Activated T-helper 1 cell treated with anti-CD3 and anti-CD28 coated beads, Interleukin-2, amount 50 U/mL, for 16 hours (primary cell): Measurements from ENCODE around the gene MUC12.

ENCODE experiments used
- DNase-seq, 2 donors: peaks; one replicate each; pipeline ENCODE4 v3.0.0-alpha.2; 2020; ENCODE audit warnings: low read depth in 1 of 2, low spot score in 1 of 2

MUC12 gene

DNA sequence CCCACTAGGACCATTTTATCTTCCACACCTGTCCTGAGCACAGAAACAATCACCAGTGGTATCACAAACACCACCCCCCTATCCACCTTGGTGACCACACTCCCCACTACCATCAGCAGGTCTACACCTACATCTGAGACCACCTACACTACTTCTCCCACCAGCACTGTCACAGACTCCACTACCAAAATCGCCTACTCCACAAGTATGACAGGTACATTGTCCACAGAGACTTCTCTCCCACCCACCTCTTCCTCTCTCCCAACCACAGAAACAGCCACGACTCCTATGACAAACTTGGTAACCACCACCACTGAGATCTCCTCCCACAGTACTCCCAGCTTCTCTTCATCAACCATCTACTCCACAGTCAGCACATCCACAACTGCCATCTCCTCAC is 16.7 kb upstream of the MUC12 start:
- DNase-seq = no peak

DNA sequence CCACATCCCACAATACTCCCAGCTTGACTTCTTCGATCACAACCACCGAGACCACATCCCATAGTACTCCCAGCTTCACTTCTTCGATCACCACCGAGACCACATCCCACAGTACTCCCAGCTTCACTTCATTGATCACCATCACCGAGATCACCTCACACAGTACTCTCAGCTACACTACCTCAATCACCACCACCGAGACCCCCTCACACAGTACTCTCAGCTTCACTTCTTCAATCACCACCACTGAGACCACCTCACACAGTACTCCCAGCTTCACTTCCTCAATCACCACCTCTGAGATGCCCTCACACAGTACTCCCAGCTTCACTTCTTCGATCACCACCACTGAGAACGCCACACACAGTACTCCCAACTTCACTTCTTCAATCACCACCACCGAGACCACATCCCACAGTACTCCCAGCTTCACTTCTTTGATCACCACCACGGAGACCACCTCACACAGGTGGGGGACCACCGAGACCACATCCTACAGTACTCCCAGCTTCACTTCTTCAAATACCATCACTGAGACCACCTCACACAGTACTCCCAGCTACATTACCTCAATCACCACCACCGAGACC is 11.4 kb upstream of the MUC12 start:
- no peak for DNase-seq

DNA sequence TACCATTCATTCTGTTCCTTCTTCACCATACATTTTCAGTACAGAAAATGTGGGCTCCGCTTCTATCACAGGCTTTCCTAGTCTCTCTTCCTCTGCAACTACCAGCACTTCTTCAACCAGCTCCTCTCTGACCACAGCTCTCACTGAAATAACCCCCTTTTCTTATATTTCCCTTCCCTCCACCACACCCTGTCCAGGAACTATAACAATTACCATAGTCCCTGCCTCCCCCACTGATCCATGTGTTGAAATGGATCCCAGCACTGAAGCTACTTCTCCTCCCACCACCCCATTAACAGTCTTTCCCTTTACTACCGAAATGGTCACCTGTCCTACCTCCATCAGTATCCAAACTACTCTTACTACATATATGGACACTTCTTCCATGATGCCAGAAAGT is 9.5 kb upstream of the MUC12 start:
- no peak for DNase-seq

DNA sequence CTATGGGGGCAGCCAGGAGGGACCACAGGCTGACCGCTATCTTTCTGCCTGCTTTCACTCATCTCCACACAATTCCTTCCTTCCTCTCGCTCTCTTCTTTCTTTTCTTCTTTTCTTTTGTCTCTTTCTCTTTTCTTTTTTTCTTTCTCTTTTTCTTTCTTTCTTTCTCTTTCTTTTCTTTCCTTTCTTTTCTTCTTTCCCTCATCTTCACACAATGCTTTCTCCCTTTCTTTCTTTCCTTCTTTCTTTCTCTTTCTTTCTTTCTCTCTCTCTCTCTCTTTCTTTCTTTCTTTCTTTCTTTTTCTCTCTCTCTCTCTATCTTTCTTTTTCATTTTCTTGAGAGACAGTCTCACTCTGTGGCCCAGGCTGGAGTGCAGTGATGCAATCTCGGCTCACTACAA is 6.8 kb upstream of the MUC12 start:
- DNase-seq = no peak

DNA sequence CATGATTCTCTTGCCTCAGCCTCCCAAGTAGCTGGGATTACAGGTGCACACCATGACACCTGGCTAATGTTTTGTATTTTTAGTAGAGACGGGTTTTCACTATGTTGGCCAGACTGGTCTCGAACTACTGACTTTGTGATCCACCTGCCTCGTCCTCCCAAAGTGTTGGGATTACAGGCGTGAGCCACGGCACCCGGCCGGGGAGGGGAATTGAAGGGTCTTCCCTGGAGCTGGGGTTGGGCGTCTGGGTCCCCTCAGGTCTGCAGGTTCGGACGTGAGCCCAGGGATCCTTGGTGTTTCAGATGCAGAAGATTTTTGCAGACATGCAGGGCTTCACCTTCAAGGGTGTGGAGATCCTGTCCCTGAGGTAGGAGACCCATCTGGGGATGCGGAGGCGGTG is 6.0 kb upstream of the MUC12 start:
- DNase-seq = no peak

DNA sequence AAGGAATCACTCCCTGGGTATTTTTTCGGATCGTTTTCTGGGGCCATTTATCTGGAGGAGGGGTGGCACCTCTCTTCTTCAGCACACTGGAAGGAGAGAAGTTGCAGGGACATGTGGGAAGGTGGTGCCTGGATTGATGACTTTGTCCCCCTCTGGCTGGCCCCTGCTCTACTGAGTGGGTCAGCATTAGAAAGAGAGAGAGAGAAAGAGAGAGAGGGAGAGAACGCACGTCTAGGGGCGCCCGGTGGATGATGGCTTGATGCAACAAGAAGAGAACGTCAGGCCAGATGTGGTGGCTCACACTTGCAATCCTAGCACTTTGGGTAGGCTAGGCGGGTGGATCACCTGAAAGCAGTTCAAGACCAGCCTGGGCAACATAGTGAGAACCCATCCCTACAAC is 5.5 kb upstream of the MUC12 start:
- no peak for DNase-seq

DNA sequence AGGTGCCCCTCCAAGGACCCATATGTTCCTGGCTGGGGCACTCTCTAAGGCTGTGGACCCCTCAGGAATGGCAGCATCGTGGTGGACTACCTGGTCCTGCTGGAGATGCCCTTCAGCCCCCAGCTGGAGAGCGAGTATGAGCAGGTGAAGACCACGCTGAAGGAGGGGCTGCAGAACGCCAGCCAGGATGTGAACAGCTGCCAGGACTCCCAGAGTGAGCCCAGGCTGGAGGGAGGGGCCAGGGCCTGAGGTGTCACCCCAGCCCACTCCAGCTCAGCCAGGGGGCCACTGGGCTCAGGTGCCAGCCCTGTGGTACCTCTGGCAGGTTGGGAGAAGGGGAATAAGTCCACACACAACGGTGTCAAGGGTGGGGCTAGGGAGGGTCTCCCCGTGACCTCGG is 4.7 kb upstream of the MUC12 start:
- no peak for DNase-seq

DNA sequence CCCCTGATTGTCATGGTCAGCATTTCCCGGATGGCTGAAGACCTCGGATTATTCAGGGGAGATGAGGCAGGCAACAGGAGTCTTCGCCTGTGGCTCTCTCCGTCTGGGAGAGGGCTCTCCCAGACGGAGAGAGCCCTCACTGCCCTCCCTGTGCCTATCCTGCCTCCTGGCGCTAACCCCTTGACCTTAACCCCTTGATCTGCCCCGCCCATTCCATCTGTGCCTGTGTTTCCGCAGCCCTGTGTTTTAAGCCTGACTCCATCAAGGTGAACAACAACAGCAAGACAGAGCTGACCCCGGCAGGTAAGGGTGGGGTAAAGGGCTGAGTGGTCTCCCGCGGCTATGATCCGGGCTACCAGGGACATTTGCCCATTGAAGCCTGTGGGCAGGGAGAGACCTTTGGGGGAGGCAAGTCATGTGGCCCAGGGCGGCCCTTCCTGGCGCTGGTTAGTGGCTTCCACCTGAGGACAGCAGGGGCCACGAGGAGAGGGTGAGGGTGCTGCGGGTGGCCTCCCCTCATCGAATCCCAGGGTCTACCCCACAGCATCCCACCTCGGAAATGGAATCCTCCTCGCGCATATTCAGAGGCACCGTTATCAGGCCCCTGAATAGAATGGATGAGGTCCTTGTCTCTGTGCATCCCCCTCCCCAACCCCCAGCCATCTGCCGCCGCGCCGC is 4.2 kb upstream of the MUC12 start:
- no peak for DNase-seq

DNA sequence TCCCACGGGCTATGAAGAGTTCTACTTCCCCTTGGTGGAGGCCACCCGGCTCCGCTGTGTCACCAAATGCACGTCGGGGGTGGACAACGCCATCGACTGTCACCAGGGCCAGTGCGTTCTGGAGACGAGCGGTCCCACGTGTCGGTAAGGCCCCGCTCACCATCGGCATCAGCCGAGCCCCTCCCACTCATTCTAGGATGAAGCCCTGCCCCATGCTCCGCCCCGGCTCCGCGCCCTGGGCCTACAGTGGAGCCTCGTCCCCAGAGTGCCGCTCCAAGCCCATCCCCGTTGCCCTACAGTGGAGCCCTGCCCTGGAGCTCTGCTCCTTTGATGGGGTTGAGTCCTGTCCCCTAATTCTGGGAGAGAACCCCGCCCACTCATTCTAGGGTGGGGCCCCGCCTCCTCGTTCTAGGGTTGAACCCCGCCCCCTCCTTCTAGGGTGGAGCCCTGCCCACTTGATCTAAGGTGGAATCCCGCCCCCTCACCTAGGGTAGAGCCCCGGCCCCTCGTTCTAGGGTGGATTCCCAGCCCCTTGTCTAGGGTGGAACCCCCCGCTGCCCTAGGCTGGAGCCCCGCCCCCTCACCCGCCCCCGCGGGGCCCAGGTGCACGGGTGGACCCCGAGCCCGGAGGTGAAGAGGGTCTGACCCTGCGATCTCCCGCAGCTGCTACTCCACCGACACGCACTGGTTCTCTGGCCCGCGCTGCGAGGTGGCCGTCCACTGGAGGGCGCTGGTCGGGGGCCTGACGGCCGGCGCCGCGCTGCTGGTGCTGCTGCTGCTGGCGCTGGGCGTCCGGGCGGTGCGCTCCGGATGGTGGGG is 3.4 kb upstream of the MUC12 start:
- DNase-seq = peak; percentile 53 to 62

DNA sequence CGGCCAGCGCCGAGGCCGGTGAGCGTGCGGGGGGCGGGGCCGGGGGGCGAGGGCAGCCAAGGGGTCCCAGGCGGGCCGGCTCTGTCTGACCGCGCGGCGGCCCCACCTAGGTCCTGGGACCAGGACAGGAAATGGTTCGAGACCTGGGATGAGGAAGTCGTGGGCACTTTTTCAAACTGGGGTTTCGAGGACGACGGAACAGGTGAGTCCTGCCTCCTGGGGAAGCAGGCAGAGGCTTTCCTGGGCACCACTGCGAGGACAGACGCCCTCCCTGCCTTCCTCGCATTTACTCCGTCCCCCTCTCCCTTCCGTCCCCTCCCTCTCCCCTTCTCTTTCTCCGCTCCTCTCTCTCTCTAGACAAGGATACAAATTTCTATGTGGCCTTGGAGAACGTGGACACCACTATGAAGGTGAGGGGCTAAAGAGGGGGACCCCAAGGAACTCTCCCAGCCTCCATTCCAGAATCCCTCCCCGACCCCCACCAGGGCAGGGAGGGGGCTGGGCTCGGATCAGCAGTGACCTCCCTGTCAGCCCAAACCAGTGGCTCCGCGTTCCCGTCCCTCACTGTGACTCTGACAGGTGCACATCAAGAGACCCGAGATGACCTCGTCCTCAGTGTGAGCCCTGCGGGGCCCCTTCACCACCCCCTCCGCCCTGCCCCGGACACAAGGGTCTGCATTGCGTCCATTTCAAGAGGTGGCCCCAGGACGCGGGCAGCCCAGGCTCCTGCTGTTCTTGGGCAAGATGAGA is 2.6 kb upstream of the MUC12 start:
- DNase-seq = no peak

DNA sequence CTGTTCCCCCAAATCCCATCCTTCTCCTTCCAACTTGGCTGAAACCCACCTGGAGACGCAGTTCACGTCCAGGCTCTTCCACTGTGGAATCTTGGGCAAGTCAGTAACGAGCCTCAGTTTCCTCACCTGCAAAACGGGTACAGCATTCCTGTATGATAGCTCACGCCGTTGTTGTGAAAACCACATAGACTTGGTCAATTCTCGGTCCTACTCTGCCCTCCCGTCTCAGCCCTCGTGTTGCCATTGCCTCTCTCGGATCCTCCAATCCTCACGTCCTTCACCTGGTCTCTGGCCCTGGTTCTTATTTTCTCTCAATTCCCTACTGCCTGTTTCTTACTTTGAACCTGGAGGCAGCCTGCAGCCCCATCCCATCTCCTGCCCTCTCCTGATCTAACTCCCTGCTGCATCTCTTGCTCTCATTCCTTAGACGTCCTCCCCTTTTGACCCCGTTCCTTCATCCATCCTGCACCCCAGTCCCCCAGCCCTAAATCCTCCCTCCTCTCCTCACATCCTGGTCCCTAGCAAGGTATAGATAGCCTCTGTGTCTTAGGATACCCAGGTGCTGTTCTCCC is 2.0 kb upstream of the MUC12 start:
- DNase-seq = no peak

DNA sequence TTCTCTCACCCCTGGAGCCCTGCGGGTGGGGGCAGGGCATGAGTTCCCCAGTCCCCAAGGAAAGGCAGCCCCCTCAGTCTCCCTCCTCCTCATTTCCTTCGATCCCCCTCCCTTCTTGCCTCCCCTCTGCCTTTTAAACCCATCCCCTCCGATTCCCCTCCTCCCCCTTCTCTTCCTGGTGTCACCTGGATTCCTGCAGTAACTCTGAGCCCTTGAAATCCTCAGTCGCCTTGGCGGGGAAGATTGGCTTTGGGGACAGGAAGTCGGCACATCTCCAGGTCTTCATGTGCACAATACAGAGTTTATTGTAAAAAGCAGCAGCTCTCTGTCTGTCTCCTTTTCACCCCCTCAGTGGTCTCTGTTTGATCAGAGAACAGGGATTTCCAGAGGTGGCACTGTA is 1.3 kb upstream of the MUC12 start:
- no peak for DNase-seq

DNA sequence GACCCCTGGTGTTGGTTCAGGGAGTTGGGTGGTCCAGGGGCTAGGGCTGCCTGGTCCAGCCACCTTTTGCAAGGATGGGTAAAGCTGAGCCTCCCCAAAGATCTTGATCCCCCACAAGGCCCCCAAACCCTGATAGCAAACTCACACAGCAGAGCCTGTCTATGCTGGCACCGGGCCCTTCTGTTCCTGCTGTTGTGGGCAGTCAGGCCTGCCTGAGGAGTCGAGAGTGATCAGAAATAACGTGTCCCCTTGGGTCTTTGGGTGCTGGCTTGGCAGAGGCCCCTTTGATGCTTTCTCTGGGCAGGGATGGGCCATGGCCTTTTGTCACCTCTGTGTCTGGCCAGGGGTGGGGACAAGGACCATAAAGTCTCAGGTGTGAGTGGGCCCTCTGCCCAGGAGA is 715 bp upstream of the MUC12 start:
- DNase-seq = no peak

DNA sequence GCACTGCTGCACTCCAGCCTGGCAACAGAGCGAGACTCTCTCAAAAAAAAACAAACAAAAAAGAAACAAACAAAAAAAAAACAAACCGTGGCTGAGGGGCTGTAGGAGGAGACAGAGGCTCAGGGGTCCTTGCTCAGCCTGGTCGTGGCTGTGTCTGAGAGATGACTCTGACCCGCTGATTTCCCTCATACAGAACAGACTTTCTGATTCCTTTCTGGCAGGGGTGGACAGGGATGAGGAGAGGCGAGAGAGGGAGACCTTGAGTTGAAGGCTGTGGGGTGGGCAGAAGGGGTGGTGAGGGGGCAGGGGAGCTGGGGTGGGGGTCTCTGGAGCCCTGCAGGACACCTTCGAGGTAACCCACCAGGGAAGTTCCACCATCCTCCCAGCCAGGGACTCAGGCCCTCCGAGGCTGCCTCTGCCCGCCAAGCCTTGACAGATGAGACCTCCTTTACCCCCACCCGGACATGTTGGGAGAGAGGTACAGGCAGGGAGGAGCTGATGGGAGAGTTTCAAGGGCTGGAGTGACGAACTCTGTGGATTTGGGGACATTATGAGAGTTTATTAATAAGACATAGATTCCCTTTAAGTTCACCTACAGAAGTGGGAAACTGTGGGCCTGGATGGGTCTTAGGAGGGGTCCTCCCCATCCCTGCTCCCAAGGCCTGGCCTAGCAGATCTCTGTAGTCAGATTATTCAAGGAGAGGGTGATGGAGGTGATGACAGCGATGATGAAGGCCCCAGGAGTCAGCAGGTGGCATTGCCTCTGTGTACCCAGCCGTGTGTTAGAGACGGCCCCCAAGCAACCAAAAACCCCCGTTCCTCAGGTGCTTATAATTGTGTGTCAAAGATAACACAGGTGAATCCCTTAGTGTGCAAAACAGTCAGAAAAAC is 2.0 kb downstream of the MUC12 start:
- no peak for DNase-seq

DNA sequence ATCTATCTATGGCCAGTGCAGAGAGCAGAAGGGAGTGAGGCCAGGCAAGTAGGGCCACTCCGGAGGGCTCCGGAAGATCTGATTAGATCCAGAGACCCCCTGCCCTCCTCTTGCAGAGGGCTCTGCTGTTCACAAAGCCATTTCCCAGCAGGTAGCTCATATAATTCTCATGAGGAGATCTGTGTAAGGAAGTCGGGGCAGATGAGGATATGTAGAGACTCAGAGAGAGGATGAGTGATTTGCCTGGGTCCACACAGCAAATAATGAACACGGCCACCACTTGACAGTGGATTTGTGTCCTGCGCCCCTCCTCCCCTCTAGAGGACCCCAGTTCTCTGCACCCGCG is 2.6 kb downstream of the MUC12 start:
- no peak for DNase-seq

DNA sequence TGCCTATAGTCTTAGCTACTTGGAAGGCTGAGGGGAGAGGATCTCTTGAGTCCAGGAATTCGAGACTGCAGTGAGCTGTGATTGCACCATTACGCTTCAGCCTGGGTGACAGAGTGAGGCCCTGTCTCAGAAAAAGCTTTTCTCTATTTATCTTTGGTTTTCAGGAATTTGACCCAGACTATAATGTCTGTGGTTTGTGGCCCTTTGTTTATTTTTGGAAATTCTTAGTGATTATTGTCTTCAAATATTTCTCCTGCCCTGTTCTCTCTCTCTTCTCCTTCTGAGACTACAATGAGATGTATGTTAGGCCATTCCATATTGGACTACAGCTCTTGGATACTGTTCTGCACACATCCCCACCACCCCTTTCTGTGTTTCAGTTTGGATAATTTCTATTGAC is 4.7 kb downstream of the MUC12 start:
- DNase-seq = no peak

DNA sequence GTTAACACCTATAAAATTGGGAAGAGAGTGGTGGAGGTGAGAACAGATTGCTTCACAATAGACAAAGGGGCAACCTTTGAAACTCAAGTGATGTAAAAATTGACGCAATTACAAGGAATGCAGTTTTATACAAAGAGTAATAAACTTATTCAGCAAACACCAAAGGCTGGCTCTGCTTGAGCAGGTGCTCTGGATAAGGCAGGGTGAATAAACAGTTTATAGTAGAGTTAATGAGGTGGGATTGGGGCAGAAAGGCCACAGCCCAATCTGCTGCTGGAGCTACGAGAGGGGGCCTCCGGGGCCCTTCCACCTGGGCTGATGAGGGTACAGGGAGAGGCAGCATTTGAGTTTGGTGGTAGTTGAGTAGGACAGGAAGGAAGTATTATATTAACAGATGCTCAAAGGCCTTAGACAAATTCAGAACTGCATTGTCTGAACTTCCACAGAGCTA is 6.0 kb downstream of the MUC12 start:
- no peak for DNase-seq

DNA sequence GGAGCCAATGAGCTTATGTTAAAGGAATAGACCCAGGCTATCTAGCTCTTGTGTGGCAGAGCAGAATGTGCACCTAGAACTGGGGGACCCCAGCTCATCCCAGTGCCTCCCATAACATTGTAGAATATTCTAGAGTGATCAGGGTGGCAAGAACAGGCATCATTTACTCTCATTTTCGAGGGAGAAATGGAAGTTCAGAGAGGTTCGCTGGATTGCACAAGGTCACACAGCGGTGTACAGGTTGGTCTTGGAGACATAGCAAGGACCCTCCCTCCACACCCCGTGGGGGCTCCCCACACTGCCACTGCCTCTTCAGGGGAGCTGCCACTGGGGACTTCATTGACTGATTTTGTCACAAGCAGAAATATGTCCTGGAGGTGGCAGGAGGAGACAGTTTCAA is 8.9 kb downstream of the MUC12 start:
- DNase-seq = no peak

DNA sequence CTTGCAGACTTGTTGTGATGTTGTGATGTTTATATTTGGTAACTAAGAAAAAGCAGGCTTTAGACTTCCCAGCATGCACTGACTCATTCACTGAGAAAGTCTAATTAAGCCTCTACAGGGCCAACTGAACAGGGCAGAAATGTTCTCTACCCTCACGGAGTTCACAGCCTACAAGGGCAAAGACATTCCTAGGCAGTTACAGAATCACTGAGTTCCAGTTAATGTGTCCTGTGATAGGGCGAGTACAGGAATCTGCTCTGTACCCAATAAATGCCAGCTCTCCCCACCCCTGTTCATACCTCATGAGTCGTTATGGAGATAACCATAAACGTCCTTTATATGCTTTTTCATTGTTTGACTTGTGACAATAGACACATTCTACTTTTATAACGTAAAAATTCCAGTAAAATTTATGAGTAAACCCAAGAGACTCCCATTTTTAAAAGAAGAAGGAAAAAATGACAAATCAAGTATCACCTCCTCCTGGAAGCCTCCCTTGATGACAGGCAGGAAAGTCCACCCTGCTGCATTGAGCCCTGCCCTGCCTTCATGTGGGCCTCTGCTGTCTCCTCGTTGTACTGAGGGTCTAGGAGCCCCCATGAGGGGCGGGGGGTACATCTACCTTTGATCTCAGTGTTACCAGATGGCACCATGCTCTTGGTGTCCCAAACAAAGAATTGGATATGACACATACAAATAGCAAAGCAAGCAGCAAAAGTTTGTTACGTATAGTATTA is 14.3 kb downstream of the MUC12 start:
- no peak for DNase-seq
